PC-9 (cell line): Measurements from ENCODE around the gene TBCK. TPM values are rescaled to one million over a fixed set of nuclear protein-coding genes. Genes with fewer than 3 reads are reported as not detected.

ENCODE experiments used
- BruUV-seq: library from RNA; stranded (reverse); fragments of 400-500 nt; replicated peaks from 2 replicates; lab custom pipeline; 2021; lab: Mats Ljungman, UMichigan
- CTCF ChIA-PET: fragments of 300-600 bp; sonication (Branson Sonifier 250); formaldehyde crosslinking; loops from one replicate; lab custom pipeline; 2022; ENCODE audit warnings: antibody characterized with exemption; lab: Charles Lee
- POLR2A ChIA-PET: fragments of 300-600 bp; sonication (Branson Sonifier 250); formaldehyde crosslinking; loops from one replicate; lab custom pipeline; 2022; ENCODE audit warnings: antibody characterized with exemption; ENCODE audit not compliant: unreplicated experiment; lab: Charles Lee
- DNase-seq, 2 experiments: peaks; one replicate each; pipeline versions ENCODE4 v3.0.0 to v3.0.0-alpha.2; 2015 to 2022; ENCODE audit warnings: mixed read lengths in 1 of 2
- H2AFZ ChIP-seq: fragments of 200-600 bp; sonication (generic); 2 replicates; pipeline ENCODE4 v1.8.1; 2017; ENCODE audit warnings: antibody characterized with exemption
- H3F3A ChIP-seq: fragments of 200-600 bp; sonication (generic); 2 replicates; pipeline ENCODE4 v1.8.1; 2017; ENCODE audit warnings: antibody characterized with exemption, mild to moderate bottlenecking, low read depth; ENCODE audit not compliant: insufficient read depth
- H3K27ac ChIP-seq: fragments of 200-600 bp; sonication (generic); 2 replicates; pipeline ENCODE4 v1.6.1; 2016; ENCODE audit warnings: mixed run types
- H3K27me3 ChIP-seq: fragments of 200-600 bp; sonication (generic); 2 replicates; pipeline ENCODE4 v1.6.1; 2016; ENCODE audit warnings: low read depth, mixed run types; ENCODE audit not compliant: insufficient read depth
- H3K36me3 ChIP-seq: fragments of 200-600 bp; sonication (generic); 2 replicates; pipeline ENCODE4 v1.6.1; 2016; ENCODE audit warnings: low read depth, mixed run types
- H3K4me1 ChIP-seq: fragments of 200-600 bp; sonication (generic); replicated peaks from 2 replicates; pipeline ENCODE4 v1.6.1; 2016; ENCODE audit warnings: mixed run types; ENCODE audit not compliant: insufficient read depth
- H3K4me2 ChIP-seq: fragments of 200-600 bp; sonication (generic); 2 replicates; pipeline ENCODE4 v1.6.1; 2017; ENCODE audit warnings: mixed run types
- H3K4me3 ChIP-seq: fragments of 200-600 bp; sonication (generic); 2 replicates; pipeline ENCODE4 v1.6.1; 2016; ENCODE audit warnings: mixed run types
- H3K79me2 ChIP-seq: fragments of 200-600 bp; sonication (generic); 2 replicates; pipeline ENCODE4 v1.6.1; 2017; ENCODE audit warnings: low read depth, mixed run types
- H3K9me2 ChIP-seq: fragments of 200-600 bp; sonication (generic); 2 replicates; pipeline ENCODE4 v1.8.1; 2017; ENCODE audit warnings: mild to moderate bottlenecking; ENCODE audit not compliant: insufficient read depth
- H3K9me3 ChIP-seq: fragments of 200-600 bp; sonication (generic); 2 replicates; pipeline ENCODE4 v1.8.1; 2016; ENCODE audit warnings: low read depth; ENCODE audit not compliant: insufficient read depth
- H4K20me1 ChIP-seq: fragments of 200-600 bp; sonication (generic); 2 replicates; pipeline ENCODE4 v1.8.1; 2017; ENCODE audit not compliant: insufficient read depth
- CTCF ChIP-seq: fragments of 200-600 bp; sonication (generic); conservative IDR thresholded peaks from 2 replicates; pipeline ENCODE4 v1.6.1; 2017; ENCODE audit warnings: mixed run types, antibody characterized with exemption, mild to moderate bottlenecking, moderate library complexity
- EZH2 ChIP-seq: fragments of 200-600 bp; sonication (generic); IDR thresholded peaks from 2 replicates; pipeline ENCODE4 v1.8.0; 2017; ENCODE audit warnings: antibody characterized with exemption, low read depth
- intact Hi-C: fragments of 100-400 bp; cut with micrococcal nuclease; formaldehyde crosslinking; loops from one replicate; pipeline ENCODE4 v1.10.0; 2022; ENCODE audit not compliant: unreplicated experiment
- total RNA-seq: library from RNA; stranded (reverse); gene quantifications from 2 replicates; pipeline ENCODE4 v1.2.3, GENCODE V29; 2021

Gene TBCK
- total RNA-seq, 1 experiment from 2014 or later = 18.7 TPM

- Histone ChIP-seq H3K9me2 (no peaks in the 10 kb centered on the region), H3K4me3 (no peak overlapping the region), H3K36me3 (no peaks in the 10 kb centered on the region), H3K4me2 (no peak overlapping the region), H3K9me3 (no peaks in the 10 kb centered on the region), H4K20me1 (no peaks in the 10 kb centered on the region), H3K27me3 (no peaks in the 10 kb centered on the region), H3F3A (no peaks in the 10 kb centered on the region), H3K79me2 (no peaks in the 10 kb centered on the region), H3K27ac (no peak overlapping the region), H2AFZ (no peak overlapping the region), H3K4me1 (no peaks in the 10 kb centered on the region)
- POLR2A ChIA-PET = no interaction called here
- no TSS peak for BruUV-seq
- CTCF ChIA-PET = no interaction called here
- no peak for TF ChIP-seq CTCF
- no peak for TF ChIP-seq EZH2
- no peak for DNase-seq
- intact Hi-C loops = no loop called here
Observed at GRCh38 chr4:106149911-106150310, 166.1 kb downstream of the TBCK start.

- no TSS peak for BruUV-seq
- no peaks in the 10 kb centered on the region for H4K20me1 ChIP-seq
- POLR2A ChIA-PET = no interaction called here
Observed at GRCh38 chr4:106149026-106149425, 167.0 kb downstream of the TBCK start.

GRCh38 chr4:106142616-106143127 is 173.3 kb downstream of the TBCK start:
- Histone ChIP-seq H3K27ac (no peak overlapping the region), H3F3A (no peaks in the 10 kb centered on the region), H2AFZ (no peak overlapping the region), H3K9me2 (no peaks in the 10 kb centered on the region), H3K27me3 (no peaks in the 10 kb centered on the region), H3K36me3 (no peaks in the 10 kb centered on the region), H3K79me2 (no peaks in the 10 kb centered on the region), H3K4me2 (no peak overlapping the region), H3K4me3 (no peak overlapping the region), H4K20me1 (no peaks in the 10 kb centered on the region), H3K9me3 (no peaks in the 10 kb centered on the region), H3K4me1 (no peaks in the 10 kb centered on the region)
- BruUV-seq = no TSS peak
- POLR2A ChIA-PET = no interaction called here
- DNase-seq = no peak
- TF ChIP-seq CTCF = no peak
- CTCF ChIA-PET = no interaction called here
- intact Hi-C loops = no loop called here

More at GRCh38 chr4:106149026-106149425, 167.0 kb downstream of the TBCK start:
- H3K27me3 ChIP-seq = no peaks in the 10 kb centered on the region
- CTCF ChIA-PET = no interaction called here
- no peaks in the 10 kb centered on the region for H3F3A ChIP-seq
- H3K79me2 ChIP-seq = no peaks in the 10 kb centered on the region
- H3K4me3 ChIP-seq = no peak overlapping the region
- no peak overlapping the region for H3K4me2 ChIP-seq
- TF ChIP-seq CTCF (no peak), EZH2 (no peak)
- H3K9me2 ChIP-seq = no peaks in the 10 kb centered on the region
- H3K27ac ChIP-seq = no peak overlapping the region
- H3K4me1 ChIP-seq = no peaks in the 10 kb centered on the region
- DNase-seq = no peak
- no peaks in the 10 kb centered on the region for H3K9me3 ChIP-seq
- H2AFZ ChIP-seq = no peak overlapping the region
- intact Hi-C loops = no loop called here
- no peaks in the 10 kb centered on the region for H3K36me3 ChIP-seq
